ENCODE results near the gene ABCC5.
A peak's percentile ranks its signal among the peaks of the same experiment; 100 is the strongest.

Gene ABCC5

GRCh38 chr3:184029443-184029842 is 11.8 kb upstream of the ABCC5 start:
- TF ChIP-seq GATA3 (IDR thresholded peaks at IDR 0.05; ENCODE audit: low read depth, low read length) (no peak), GATA2 (IDR thresholded peaks at IDR 0.05; ENCODE audit: low read depth, low read length) (no peak)

GRCh38 chr3:184022323-184022722 is 4.6 kb upstream of the ABCC5 start:
- TF ChIP-seq GATA3 (IDR thresholded peaks at IDR 0.05; ENCODE audit: low read depth, low read length) (no peak), GATA2 (IDR thresholded peaks at IDR 0.05; ENCODE audit: low read depth, low read length) (no peak)

DNA sequence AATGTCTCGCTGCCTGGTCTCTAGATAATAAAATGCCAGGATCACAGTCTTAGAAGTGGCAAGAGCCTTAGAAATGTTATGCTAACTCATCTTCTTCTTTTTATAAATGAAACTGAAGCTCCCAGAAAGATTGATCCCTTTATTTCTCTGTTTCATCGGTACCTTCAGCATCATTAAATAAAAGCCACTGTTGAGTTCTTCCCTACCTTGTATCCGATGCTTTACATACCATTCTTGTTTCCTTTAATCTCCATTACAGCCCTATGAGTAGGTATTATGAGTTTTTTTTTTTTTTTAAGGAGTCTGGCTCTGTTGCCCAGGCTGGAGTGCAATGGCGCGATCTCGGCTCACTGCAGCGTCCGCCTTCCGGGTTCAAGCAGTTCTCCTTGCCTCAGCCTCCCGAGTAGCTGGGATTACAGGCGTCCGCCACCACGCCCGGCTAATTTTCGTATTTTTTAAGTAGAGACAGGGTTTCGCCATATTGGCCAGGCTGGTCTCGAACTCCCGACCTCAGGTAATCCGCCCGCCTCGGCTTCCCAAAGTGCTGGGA is 815 bp upstream of the ABCC5 start:
- TF ChIP-seq GATA2 (IDR thresholded peaks at IDR 0.05; ENCODE audit: low read depth, low read length) (no peak), GATA3 (IDR thresholded peaks at IDR 0.05; ENCODE audit: low read depth, low read length) (no peak)

- no peak for TF ChIP-seq GATA3 (IDR thresholded peaks at IDR 0.05; ENCODE audit: low read depth, low read length)
- no peak for TF ChIP-seq GATA2 (IDR thresholded peaks at IDR 0.05; ENCODE audit: low read depth, low read length)
Observed at GRCh38 chr3:184016811-184017671, 643 bp downstream of the ABCC5 start.

DNA sequence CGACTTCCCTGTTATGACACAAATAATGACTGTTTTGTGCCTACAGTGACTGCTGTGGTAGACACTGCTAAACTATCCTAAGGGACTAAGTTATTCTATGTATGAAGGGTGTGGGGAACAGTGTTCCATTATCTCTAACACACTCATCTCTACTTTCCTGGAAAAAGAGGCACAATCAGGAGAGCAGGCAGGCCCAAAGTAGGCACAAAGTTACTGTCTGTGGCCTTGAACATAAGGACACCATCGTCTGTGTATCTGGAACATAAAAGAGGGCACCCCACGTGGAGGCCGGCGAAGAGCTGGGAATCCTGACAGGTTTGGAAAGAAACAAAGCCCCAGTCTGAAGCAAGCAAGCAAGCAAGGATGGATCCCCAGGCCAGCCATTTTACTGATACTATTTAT is 1.5 kb downstream of the ABCC5 start:
- no peak for TF ChIP-seq GATA3 (IDR thresholded peaks at IDR 0.05; ENCODE audit: low read depth, low read length)
- TF ChIP-seq GATA2 (IDR thresholded peaks at IDR 0.05; ENCODE audit: low read depth, low read length): no peak

DNA sequence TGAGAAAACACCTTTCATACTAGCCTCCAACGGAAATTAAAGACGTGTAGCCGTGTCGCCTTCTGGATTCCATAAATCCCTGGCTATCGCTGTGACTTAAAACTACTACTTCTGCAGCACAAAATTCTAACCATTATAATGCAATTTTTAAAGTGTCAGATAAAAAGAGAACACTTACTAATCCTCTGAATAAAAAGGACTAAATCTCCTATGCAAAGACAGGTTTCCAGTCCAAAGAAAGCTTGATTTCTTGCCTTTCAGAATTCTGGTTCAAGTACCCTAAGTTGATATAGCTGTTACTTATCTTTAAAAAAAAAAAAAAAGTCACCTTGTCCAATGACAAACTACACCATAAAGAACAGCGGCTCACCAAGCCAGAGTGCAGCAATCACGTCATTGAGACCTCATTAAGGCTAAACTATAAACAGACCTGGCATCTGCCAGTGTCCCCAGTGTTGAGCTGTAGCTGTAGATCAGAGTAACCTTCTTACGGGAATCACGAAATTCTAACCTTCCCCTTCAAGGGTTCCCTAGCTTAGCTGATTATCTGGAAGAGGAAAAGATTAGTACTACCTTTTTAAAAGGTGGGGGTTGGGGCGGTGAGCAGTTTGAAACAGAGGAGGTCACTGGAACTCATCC is 2.2 kb downstream of the ABCC5 start:
- no peak for TF ChIP-seq GATA3 (IDR thresholded peaks at IDR 0.05; ENCODE audit: low read depth, low read length)
- TF ChIP-seq GATA2 (IDR thresholded peaks at IDR 0.05; ENCODE audit: low read depth, low read length): no peak

DNA sequence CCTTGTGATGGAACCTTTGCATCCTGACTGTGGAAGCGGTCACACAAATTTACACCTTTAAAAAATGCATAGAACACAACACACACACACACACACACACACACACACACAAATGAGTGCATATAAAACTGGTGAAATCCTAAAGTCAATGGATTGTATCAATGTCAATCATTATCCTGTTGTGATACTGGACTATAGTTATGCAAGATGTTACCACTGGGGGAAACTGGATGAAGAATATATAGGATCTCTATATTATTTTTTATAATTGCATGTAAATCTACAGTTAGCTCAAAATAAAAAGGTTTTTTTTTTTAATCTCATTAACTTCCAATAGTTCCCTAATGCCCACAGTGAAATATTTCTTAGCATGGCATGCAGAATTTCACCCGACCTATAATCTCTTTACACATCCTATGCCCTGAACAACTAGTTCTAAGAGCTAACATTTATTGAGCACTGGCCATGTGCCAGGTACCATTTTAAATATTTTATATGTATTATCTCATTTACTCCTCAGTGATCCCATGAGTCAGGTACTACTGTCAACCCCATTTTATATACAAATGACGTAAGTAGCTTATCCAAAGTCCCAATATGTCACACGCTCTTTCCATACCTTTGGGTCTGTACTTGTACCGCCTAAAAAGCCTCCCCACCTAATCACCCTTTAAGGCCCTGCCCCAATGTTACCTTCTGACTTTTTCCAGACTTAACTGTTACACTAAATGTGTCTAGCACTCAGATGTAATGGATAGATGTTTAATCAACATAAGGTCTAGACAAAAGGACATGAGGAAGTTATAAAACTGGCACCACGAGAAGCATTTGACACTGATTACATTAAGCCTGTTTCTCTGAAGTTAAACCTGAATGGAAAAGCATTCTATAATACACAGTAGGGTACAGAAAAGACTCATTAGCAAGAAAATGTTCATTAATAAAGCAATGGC is 5.5 kb downstream of the ABCC5 start:
- TF ChIP-seq GATA3 (IDR thresholded peaks at IDR 0.05; ENCODE audit: low read depth, low read length) (no peak), GATA2 (IDR thresholded peaks at IDR 0.05; ENCODE audit: low read depth, low read length) (no peak)

GRCh38 chr3:184011230-184011876 is 6.3 kb downstream of the ABCC5 start:
- TF ChIP-seq GATA2 (IDR thresholded peaks at IDR 0.05; ENCODE audit: low read depth, low read length) (peak; percentile 42; the same call in 1 of the 2 replicates), GATA3 (IDR thresholded peaks at IDR 0.05; ENCODE audit: low read depth, low read length) (peak; percentile 52)

DNA sequence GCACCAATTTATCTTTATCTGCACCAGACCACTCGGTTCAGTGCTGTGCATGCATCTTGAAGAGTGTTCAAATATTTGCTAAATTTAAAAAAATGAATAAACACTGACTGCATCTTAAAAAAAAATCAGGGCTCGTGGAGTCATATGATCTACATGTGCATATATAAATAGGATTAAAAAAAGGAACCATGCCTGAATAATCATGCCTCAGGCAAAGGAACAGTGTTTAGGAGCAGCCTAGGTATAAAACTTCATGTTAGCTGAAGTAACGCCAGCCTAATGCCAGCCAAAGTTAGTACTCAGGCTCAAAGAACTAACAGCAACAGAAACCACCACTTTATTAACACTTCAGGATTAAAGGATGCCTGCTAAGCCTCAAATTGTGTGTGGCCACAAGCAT is 9.5 kb downstream of the ABCC5 start:
- TF ChIP-seq GATA3 (IDR thresholded peaks at IDR 0.05; ENCODE audit: low read depth, low read length) (no peak), GATA2 (IDR thresholded peaks at IDR 0.05; ENCODE audit: low read depth, low read length) (no peak)

DNA sequence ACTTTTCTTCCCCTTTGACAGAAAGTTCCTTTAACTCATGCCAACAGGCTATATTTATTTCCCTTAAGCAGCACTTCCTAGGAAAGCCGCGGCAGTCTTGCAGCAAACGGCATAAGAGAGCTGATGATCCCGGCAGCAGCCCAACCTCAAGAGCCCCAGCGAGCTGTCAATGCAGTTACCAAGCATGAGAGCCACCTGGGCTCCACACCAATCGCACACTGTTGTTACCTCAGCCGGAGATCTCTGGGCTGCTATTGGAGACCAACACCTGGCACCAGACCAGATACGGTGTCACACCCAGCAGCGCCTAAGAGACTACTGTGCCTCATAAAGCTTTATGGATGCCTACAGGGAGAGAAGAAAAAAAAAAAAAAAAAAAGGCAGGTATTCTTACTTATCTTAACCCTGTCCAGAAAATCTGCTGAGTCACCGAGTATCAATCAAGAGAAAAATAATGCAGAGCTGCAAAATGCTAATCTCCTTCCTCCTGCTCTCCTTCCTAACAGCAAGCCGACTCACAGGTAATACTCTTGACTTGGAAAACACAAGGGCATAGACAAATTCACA is 11.7 kb downstream of the ABCC5 start:
- TF ChIP-seq GATA3 (IDR thresholded peaks at IDR 0.05; ENCODE audit: low read depth, low read length): no peak
- TF ChIP-seq GATA2 (IDR thresholded peaks at IDR 0.05; ENCODE audit: low read depth, low read length): no peak

GRCh38 chr3:184004476-184004875 is 13.2 kb downstream of the ABCC5 start:
- TF ChIP-seq GATA3 (IDR thresholded peaks at IDR 0.05; ENCODE audit: low read depth, low read length): no peak

DNA sequence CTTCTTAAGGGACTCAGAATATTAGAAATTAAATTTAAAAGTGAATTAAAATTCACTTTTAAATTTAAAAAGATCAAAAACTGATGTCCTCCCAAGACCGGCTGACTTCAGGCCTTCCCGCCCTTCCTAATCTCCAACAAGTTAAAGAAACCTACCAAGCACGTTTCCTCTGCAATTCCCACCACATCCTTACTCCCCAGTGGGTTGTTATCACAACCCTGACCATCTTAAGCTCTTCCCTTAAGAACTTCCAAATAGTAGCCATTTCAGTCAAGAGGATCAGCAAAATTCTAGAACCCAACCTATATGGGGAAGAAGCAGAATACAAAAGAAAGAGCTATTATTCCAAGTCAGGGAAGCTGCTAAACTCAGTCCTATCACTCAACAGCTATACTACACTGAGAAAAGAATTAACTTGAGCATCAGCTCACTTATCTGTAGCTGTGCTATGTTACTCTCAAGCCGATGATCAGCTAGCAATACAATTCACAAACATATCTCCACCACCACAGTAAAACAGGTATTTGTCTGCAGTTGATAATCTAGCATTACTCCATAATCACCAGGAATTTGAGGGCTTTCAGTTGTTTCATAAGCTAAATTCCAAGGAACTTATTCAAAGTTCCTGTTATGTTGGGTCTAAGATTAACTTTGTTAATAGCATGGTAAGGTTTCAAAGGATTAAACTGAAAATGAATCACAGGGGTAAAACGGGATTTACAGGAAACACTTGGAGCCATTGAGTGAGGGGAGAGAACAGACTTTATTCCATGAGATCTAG is 14.3 kb downstream of the ABCC5 start:
- TF ChIP-seq GATA3 (IDR thresholded peaks at IDR 0.05; ENCODE audit: low read depth, low read length) (no peak), GATA2 (IDR thresholded peaks at IDR 0.05; ENCODE audit: low read depth, low read length) (no peak)

Data from SH-SY5Y (cell line).